Smooth muscle cell (in vitro differentiated cells): ENCODE data around the gene IRAK4. TPM values are rescaled to one million over a fixed set of nuclear protein-coding genes. Genes with fewer than 3 reads are reported as not detected.

Source experiments
- DNase-seq: peaks from one replicate; lab custom pipeline; 2025; ENCODE audit not compliant: unreplicated experiment; lab: John Stamatoyannopoulos, UW
- H2AFZ ChIP-seq: fragments of 200-600 bp; sonication (generic); 2 replicates; pipeline ENCODE4 v1.6.0; 2016; ENCODE audit warnings: antibody characterized with exemption, low read depth, mild to moderate bottlenecking
- H3F3A ChIP-seq: fragments of 200-600 bp; sonication (generic); 2 replicates; pipeline ENCODE4 v1.6.0; 2017; ENCODE audit warnings: antibody characterized with exemption, low read depth
- H3K27ac ChIP-seq: fragments of 200-600 bp; sonication (generic); 2 replicates; pipeline ENCODE4 v1.5.1; 2016; ENCODE audit warnings: low read depth, mild to moderate bottlenecking
- H3K27me3 ChIP-seq: fragments of 200-600 bp; sonication (generic); 2 replicates; pipeline ENCODE4 v1.6.1; 2016; ENCODE audit warnings: low read depth, mild to moderate bottlenecking
- H3K36me3 ChIP-seq: fragments of 200-600 bp; sonication (generic); 2 replicates; pipeline ENCODE4 v1.5.1; 2016; ENCODE audit warnings: low read depth
- H3K4me1 ChIP-seq: fragments of 200-600 bp; sonication (generic); 2 replicates; pipeline ENCODE4 v1.5.1; 2016; ENCODE audit warnings: low read depth
- H3K4me2 ChIP-seq: fragments of 200-600 bp; sonication (generic); 2 replicates; pipeline ENCODE4 v1.6.0; 2016; ENCODE audit warnings: mild to moderate bottlenecking
- H3K4me3 ChIP-seq: fragments of 200-600 bp; sonication (generic); 2 replicates; pipeline ENCODE4 v1.5.1; 2016; ENCODE audit warnings: mild to moderate bottlenecking
- H3K79me2 ChIP-seq: fragments of 200-600 bp; sonication (generic); 2 replicates; pipeline ENCODE4 v1.6.0; 2016; ENCODE audit warnings: low read depth, mild to moderate bottlenecking
- H3K9ac ChIP-seq: fragments of 200-600 bp; sonication (generic); 2 replicates; pipeline ENCODE4 v1.6.0; 2016; ENCODE audit warnings: low read depth
- H3K9me3 ChIP-seq: fragments of 200-600 bp; sonication (generic); replicated peaks from 2 replicates; pipeline ENCODE4 v1.5.1; 2016; ENCODE audit warnings: low read depth
- H4K20me1 ChIP-seq: fragments of 200-600 bp; sonication (generic); 2 replicates; pipeline ENCODE4 v1.6.0; 2016; ENCODE audit warnings: low read depth
- CTCF ChIP-seq: fragments of 200-600 bp; sonication (generic); IDR thresholded peaks from 2 replicates; pipeline ENCODE4 v1.5.1; 2017; ENCODE audit warnings: borderline replicate concordance, mild to moderate bottlenecking, antibody characterized with exemption; ENCODE audit not compliant: insufficient read depth, poor library complexity, severe bottlenecking
- WGBS: methylation state at CpG from one replicate; pipeline ENCODE4 v1.1.7; 2016; ENCODE audit warnings: low lambda C conversion rate; 5-methylcytosine and 5-hydroxymethylcytosine counted together
- polyA plus RNA-seq: library from polyadenylated mRNA; unstranded; fragments of >200 nt; fragmentation: Nextera tagmentation; extraction: Ambion mirVana; gene quantifications from 2 replicates; pipeline ENCODE4 v1.2.1, GENCODE V29; 2016
- total RNA-seq: library from RNA; depleted of rRNA; stranded (reverse); fragments of >200 nt; gene quantifications from 2 replicates; pipeline ENCODE4 v1.2.3, GENCODE V29; 2014

The IRAK4 gene
- total and polyA plus RNA-seq, 2 experiments from 2014 or later: 7.0 to 42.8 TPM

GRCh38 chr12:43736927-43737440 is 21.8 kb upstream of the IRAK4 start:
- Histone ChIP-seq H3K4me2 (no peak overlapping the region), H3K9ac (no peak overlapping the region), H3F3A (no peaks in the 10 kb centered on the region), H3K4me1 (peaks cover 4% of the 10 kb centered on the region), H4K20me1 (no peaks in the 10 kb centered on the region), H3K27ac (no peak overlapping the region), H3K79me2 (no peaks in the 10 kb centered on the region), H3K4me3 (no peak overlapping the region), H3K9me3 (no peaks in the 10 kb centered on the region), H3K27me3 (no peaks in the 10 kb centered on the region), H2AFZ (no peak overlapping the region), H3K36me3 (no peaks in the 10 kb centered on the region)
- no peak for DNase-seq
- 88% methylated on average over 3 of the region's 3 CpGs for WGBS
- TF ChIP-seq CTCF: no peak

- Histone ChIP-seq H3K9ac (no peak overlapping the region), H3K27ac (no peak overlapping the region), H3K36me3 (no peaks in the 10 kb centered on the region), H2AFZ (no peak overlapping the region), H4K20me1 (no peaks in the 10 kb centered on the region), H3K4me3 (no peak overlapping the region), H3K4me1 (peaks cover 4% of the 10 kb centered on the region), H3K79me2 (no peaks in the 10 kb centered on the region), H3K9me3 (no peaks in the 10 kb centered on the region), H3F3A (no peaks in the 10 kb centered on the region), H3K4me2 (no peak overlapping the region), H3K27me3 (no peaks in the 10 kb centered on the region)
- no peak for TF ChIP-seq CTCF
- 67% methylated on average over 2 of the region's 2 CpGs for WGBS
- no peak for DNase-seq
Measured at GRCh38 chr12:43737646-43738045, 21.1 kb upstream of the IRAK4 start.

GRCh38 chr12:43740511-43741100 is 18.1 kb upstream of the IRAK4 start:
- Histone ChIP-seq H3K36me3 (peaks cover 17% of the 10 kb centered on the region), H3K4me1 (peaks cover 4% of the 10 kb centered on the region), H3K79me2 (no peaks in the 10 kb centered on the region), H3K9ac (no peak overlapping the region), H2AFZ (no peak overlapping the region), H4K20me1 (no peaks in the 10 kb centered on the region), H3F3A (no peaks in the 10 kb centered on the region), H3K27ac (peak overlapping the region; percentile 62), H3K4me3 (no peak overlapping the region), H3K4me2 (no peak overlapping the region), H3K27me3 (no peaks in the 10 kb centered on the region), H3K9me3 (no peaks in the 10 kb centered on the region)
- 61% methylated on average over 3 of the region's 3 CpGs for WGBS
- DNase-seq: no peak
- TF ChIP-seq CTCF: no peak

GRCh38 chr12:43742106-43742505 is 16.6 kb upstream of the IRAK4 start:
- peaks cover 20% of the 10 kb centered on the region for H3K36me3 ChIP-seq
- H3K9ac ChIP-seq: no peak overlapping the region
- no peak overlapping the region for H2AFZ ChIP-seq
- H3F3A ChIP-seq: no peaks in the 10 kb centered on the region
- H4K20me1 ChIP-seq: no peaks in the 10 kb centered on the region
- peak overlapping the region; percentile 9 for H3K4me2 ChIP-seq
- H3K9me3 ChIP-seq: no peaks in the 10 kb centered on the region
- H3K4me1 ChIP-seq: peaks cover 4% of the 10 kb centered on the region
- no peak for TF ChIP-seq CTCF
- H3K27ac ChIP-seq: peak overlapping the region; percentile 62
- no peak for DNase-seq
- no peak overlapping the region for H3K4me3 ChIP-seq
- H3K79me2 ChIP-seq: no peaks in the 10 kb centered on the region
- H3K27me3 ChIP-seq: no peaks in the 10 kb centered on the region
